HFFc6 (cell line): Measurements from ENCODE around the gene HOXA4. TPM values are rescaled to one million over a fixed set of nuclear protein-coding genes. Genes with fewer than 3 reads are reported as not detected.

Experiments
- DNase-seq: peaks from one replicate; pipeline ENCODE4 v3.0.0-alpha.2; 2018
- H3K27ac Mint-ChIP-seq: 2 replicates; pipeline ENCODE4 v1.8.0; 2020; ENCODE audit warnings: mild to moderate bottlenecking, mixed read lengths
- H3K27me3 Mint-ChIP-seq: 2 replicates; pipeline ENCODE4 v1.8.0; 2021; ENCODE audit warnings: mild to moderate bottlenecking, moderate library complexity, mixed read lengths; ENCODE audit not compliant: insufficient read depth
- H3K36me3 Mint-ChIP-seq: 2 replicates; pipeline ENCODE4 v1.8.0; 2021; ENCODE audit warnings: low read depth, mixed read lengths
- H3K4me1 Mint-ChIP-seq: 2 replicates; pipeline ENCODE4 v1.8.0; 2020; ENCODE audit warnings: low read depth, mixed read lengths
- H3K4me3 Mint-ChIP-seq: 2 replicates; pipeline ENCODE4 v1.8.0; 2020; ENCODE audit warnings: mild to moderate bottlenecking, moderate library complexity, mixed read lengths
- H3K9me3 Mint-ChIP-seq: 2 replicates; pipeline ENCODE4 v1.8.0; 2020; ENCODE audit warnings: mild to moderate bottlenecking, mixed read lengths
- total RNA-seq, 6 experiments: library from RNA; stranded (reverse); fragmentation: NEBNext Ultra II Directional; extraction: Animal tissue kit (Norgen Biotek cat#: 25700); gene quantifications; 2 replicates in 1 of 6; 3 replicates in 5 of 6; pipeline ENCODE4 v1.2.3, GENCODE V29; 2021
- TF ChIP-seq, protein P1 (sequence below): fragments of 200-600 bp; sonication (generic); IDR thresholded peaks from 2 replicates; pipeline ENCODE4 v1.5.0; 2021; ENCODE audit warnings: antibody characterized with exemption, mild to moderate bottlenecking

Gene HOXA4
- total RNA-seq, 6 experiments from 2014 or later, result 0.38 to 1.0 (median 0.47) TPM

DNA sequence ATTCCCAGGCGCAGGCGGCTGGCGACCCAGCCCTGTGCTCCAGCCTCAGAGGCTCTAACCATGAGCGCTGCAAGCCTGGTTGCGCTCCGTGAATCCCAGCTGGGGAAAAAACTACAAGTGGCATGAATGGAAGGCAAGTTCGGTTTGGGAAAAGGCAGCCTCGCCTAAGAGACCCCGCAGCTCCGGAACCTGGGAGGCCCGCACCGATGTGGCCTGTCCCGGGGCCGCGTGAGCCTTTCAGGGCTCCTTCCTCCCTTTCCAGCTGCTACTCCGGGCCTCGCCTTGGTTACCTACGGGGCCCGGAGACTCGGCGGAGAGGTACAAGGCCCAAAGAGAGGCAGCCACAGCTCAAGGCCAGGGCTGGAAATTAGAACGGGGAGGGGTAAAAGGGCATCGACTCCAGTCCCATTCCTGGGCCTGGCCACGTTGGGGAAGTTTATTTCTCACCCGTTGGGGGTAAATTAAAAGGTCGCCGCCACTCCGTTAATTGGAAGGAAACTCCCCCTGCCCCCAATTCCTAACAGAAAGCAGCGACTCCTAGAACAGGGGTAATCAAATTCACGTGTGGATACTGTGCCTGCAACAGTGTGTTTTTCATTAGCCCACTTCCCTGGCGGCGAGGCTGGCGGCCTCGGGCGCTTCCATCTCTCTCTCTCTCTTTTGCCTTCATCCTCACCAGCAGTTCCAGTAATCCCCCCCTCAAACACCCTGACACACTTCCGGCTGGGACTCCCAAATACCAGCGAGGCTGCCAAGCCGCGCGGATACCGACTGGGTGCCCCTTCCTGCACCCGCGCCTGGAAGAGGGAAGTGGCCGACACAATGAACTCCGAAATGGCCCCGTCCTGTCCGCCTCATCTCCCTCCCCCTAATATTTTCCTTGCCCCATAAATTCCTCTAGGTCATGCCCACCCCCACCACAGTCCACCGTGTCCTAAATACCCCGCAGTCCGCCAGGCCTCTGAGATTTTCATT lies 36.3 kb upstream of the HOXA4 start:
- H3K36me3 Mint-ChIP-seq, result peaks cover 72% of the 10 kb centered on the region
- peaks cover 33% of the 10 kb centered on the region for H3K4me1 Mint-ChIP-seq
- peak overlapping the region; percentile 99 for H3K27ac Mint-ChIP-seq
- peak; percentile 66 for DNase-seq
- TF ChIP-seq, protein P1, sequence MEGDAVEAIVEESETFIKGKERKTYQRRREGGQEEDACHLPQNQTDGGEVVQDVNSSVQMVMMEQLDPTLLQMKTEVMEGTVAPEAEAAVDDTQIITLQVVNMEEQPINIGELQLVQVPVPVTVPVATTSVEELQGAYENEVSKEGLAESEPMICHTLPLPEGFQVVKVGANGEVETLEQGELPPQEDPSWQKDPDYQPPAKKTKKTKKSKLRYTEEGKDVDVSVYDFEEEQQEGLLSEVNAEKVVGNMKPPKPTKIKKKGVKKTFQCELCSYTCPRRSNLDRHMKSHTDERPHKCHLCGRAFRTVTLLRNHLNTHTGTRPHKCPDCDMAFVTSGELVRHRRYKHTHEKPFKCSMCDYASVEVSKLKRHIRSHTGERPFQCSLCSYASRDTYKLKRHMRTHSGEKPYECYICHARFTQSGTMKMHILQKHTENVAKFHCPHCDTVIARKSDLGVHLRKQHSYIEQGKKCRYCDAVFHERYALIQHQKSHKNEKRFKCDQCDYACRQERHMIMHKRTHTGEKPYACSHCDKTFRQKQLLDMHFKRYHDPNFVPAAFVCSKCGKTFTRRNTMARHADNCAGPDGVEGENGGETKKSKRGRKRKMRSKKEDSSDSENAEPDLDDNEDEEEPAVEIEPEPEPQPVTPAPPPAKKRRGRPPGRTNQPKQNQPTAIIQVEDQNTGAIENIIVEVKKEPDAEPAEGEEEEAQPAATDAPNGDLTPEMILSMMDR, result no peak
- H3K9me3 Mint-ChIP-seq, result no peaks in the 10 kb centered on the region
- H3K4me3 Mint-ChIP-seq, result peak overlapping the region; percentile 96
- peaks cover 27% of the 10 kb centered on the region for H3K27me3 Mint-ChIP-seq

DNA sequence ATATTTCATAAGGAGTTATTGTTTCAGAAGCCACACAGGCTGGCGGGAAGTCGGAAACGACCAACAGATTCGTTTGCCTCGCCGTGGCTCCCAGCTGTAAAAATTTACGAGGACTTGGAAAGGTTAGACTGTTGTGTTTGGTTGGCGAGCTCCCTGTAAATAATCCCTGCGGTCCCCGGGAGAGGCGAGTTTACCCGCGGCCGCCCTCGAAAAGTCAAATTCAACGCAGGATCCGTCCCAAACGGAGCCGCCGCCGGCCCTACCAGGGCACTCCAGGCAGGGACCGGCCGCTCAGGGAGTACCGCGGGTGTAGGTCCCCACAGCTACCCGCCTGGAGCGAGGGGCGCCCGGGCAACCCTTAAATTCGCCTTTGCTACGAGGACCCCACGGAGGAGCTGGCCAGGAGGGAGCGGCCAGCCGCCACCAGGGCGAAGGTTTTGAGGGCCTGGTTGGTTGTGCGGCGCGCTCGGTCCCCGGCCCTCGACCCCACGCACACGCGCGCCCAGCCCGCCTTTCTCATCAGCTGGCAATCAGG lies 35.5 kb upstream of the HOXA4 start:
- Mint-ChIP-seq H3K36me3 (peaks cover 64% of the 10 kb centered on the region), H3K4me3 (peak overlapping the region; percentile 96), H3K9me3 (no peaks in the 10 kb centered on the region), H3K27ac (peak overlapping the region; percentile 99), H3K27me3 (peaks cover 19% of the 10 kb centered on the region), H3K4me1 (peaks cover 25% of the 10 kb centered on the region)
- TF ChIP-seq, protein P1, result no peak
- DNase-seq, result peak; percentile 64

DNA sequence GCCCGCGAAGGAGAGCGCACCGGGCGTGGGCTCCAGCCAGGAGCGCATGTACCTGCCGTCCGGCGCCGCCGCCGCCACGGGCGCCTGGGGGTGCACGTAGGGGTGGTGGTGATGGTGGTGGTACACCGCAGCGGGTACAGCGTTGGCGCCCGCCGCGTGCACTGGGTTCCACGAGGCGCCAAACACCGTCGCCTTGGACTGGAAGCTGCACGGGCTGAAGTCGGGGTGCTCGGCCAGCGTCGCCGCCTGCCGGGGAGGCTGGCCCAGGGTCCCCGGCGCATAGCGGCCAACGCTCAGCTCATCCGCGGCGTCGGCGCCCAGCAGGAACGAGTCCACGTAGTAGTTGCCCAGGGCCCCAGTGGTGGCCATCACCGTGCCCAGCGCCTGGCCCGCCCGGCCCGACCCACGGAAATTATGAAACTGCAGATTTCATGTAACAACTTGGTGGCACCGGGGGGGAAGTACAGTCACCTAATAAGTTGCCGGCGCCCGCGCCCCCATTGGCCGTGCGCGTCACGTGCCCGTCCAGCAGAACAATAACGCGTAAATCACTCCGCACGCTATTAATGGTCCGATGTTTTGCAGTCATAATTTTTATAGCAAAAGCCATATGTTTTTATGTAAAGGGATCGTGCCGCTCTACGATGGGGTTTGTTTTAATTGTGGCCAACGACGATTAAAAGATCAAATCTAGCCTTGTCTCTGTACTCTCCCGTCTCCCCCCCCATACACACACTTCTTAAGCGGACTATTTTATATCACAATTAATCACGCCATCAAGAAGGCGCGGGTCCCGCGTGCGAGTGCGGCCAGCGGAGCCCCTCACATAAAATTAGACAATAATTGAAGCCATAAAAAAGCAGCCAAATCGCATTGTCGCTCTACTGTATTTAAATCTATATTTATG lies 34.8 kb upstream of the HOXA4 start, which contains the start of gene HOXA9:
HOXA9 (minus strand) TSS at position 449 of the 907 bp plus-strand sequence; CDS start at position 369, 80 bp downstream.
- Mint-ChIP-seq H3K27ac (peak within 1 kb of the TSS; percentile 99), H3K4me3 (peak within 1 kb of the TSS; percentile 96), H3K27me3 (peaks cover 19% of the 10 kb centered on the region), H3K4me1 (peaks cover 22% of the 10 kb centered on the region), H3K9me3 (no peaks in the 10 kb centered on the region), H3K36me3 (peaks cover 57% of the 10 kb centered on the region)
- TF ChIP-seq, protein P1, result peak; percentile 33; the same call in 1 of the 2 replicates
- DNase-seq, result peak; percentile 96

DNA sequence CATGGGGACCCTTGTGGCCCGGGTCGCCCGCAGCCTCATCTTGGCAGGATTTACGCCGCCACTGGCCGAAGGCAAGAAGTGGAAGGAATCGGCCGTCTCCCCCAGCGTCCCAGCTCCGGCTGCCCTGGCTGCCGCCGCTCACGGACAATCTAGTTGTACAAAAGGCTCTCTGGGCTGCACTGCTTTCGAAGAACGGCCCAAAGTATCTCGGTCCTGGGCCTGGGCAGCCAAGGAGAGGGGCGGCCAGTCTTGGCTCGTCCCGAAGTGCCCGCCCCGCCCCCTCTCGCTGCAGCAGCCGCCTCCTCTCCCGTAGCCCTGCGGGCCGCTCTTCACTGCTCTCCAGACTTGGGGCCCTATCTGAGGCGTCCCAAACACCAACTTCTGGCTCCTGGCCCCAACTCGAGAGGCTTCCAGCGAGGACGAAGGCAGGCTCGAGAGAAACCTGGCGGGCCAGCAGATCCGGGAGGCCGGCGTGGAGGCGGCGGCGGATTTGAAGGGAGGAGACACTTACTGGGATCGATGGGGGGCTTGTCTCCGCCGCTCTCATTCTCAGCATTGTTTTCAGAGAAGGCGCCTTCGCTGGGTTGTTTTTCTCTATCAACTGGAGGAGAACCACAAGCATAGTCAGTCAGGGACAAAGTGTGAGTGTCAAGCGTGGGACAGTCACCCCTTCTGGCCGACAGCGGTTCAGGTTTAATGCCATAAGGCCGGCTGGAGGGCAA lies 34.0 kb upstream of the HOXA4 start:
- H3K27ac Mint-ChIP-seq, result peak overlapping the region; percentile 99

More for the DNA sequence above, 34.0 kb upstream of the HOXA4 start:
- H3K27me3 Mint-ChIP-seq, result peaks cover 17% of the 10 kb centered on the region
- no peaks in the 10 kb centered on the region for H3K9me3 Mint-ChIP-seq
- peaks cover 53% of the 10 kb centered on the region for H3K36me3 Mint-ChIP-seq
- H3K4me3 Mint-ChIP-seq, result peak overlapping the region; percentile 96
- TF ChIP-seq, protein P1, result peak; percentile 55; the same call in 1 of the 2 replicates
- DNase-seq, result no peak
- H3K4me1 Mint-ChIP-seq, result peaks cover 22% of the 10 kb centered on the region
